ENCODE data around the gene ARMC5. TPM values are rescaled to one million over a fixed set of nuclear protein-coding genes. Genes with fewer than 3 reads are reported as not detected.

Gene ARMC5
- total RNA-seq, 1 donor from 2014 or later: 10.8 TPM

GRCh38 chr16:31451201-31451600 lies 8.1 kb upstream of the ARMC5 start:
- Histone ChIP-seq H3K4me3 (no peak overlapping the region), H3K27ac (no peak overlapping the region), H3K27me3 (no peaks in the 10 kb centered on the region), H3K9me3 (no peaks in the 10 kb centered on the region), H3K4me1 (peaks cover 39% of the 10 kb centered on the region), H3K36me3 (no peaks in the 10 kb centered on the region)
- TF ChIP-seq CTCF (IDR thresholded peaks at IDR 0.05): no peak
- no peak for ATAC-seq
- intact Hi-C loops (cut with DNase I): no loop called here
- DNase-seq: peak; percentile 39

- intact Hi-C loops (cut with DNase I): no loop called here
- Histone ChIP-seq H3K4me3 (no peak overlapping the region), H3K9me3 (no peaks in the 10 kb centered on the region), H3K36me3 (no peaks in the 10 kb centered on the region), H3K27ac (no peak overlapping the region), H3K27me3 (no peaks in the 10 kb centered on the region), H3K4me1 (peaks cover 45% of the 10 kb centered on the region)
- DNase-seq (peak; percentile 71), ATAC-seq (peak; percentile 81)
- peak; percentile 49 for TF ChIP-seq CTCF (IDR thresholded peaks at IDR 0.05)
These were observed 7.5 kb upstream of the ARMC5 start for GRCh38 chr16:31451681-31452351.

- Histone ChIP-seq H3K4me1 (peaks cover 54% of the 10 kb centered on the region), H3K4me3 (no peak overlapping the region), H3K36me3 (no peaks in the 10 kb centered on the region), H3K9me3 (no peaks in the 10 kb centered on the region), H3K27me3 (no peaks in the 10 kb centered on the region), H3K27ac (peak overlapping the region; percentile 58)
- TF ChIP-seq CTCF (IDR thresholded peaks at IDR 0.05): no peak
- DNase-seq (no peak), ATAC-seq (no peak)
- intact Hi-C loops (cut with DNase I): no loop called here
These were observed 6.6 kb upstream of the ARMC5 start for GRCh38 chr16:31452631-31453106.

GRCh38 chr16:31453255-31454204 lies 5.8 kb upstream of the ARMC5 start:
- peak overlapping the region; percentile 36 for H3K27ac ChIP-seq
- intact Hi-C loops (cut with DNase I): no loop called here
- H3K4me1 ChIP-seq: peaks cover 58% of the 10 kb centered on the region
- ATAC-seq (peak; percentile 22), DNase-seq (peak; percentile 70)
- no peaks in the 10 kb centered on the region for H3K9me3 ChIP-seq
- no peak for TF ChIP-seq CTCF (IDR thresholded peaks at IDR 0.05)
- no peak overlapping the region for H3K4me3 ChIP-seq
- H3K27me3 ChIP-seq: no peaks in the 10 kb centered on the region
- no peaks in the 10 kb centered on the region for H3K36me3 ChIP-seq

- intact Hi-C loops (cut with DNase I): no loop called here
- H3K4me1 ChIP-seq: peaks cover 66% of the 10 kb centered on the region
These were observed 3.5 kb upstream of the ARMC5 start for GRCh38 chr16:31455601-31456314.

More at GRCh38 chr16:31455601-31456314, 3.5 kb upstream of the ARMC5 start:
- H3K4me3 ChIP-seq: no peak overlapping the region
- H3K9me3 ChIP-seq: no peaks in the 10 kb centered on the region
- H3K27me3 ChIP-seq: no peaks in the 10 kb centered on the region
- H3K36me3 ChIP-seq: no peaks in the 10 kb centered on the region
- no peak for ATAC-seq
- DNase-seq: peak; percentile 37
- TF ChIP-seq CTCF (IDR thresholded peaks at IDR 0.05): peak; percentile 28
- no peak overlapping the region for H3K27ac ChIP-seq
